HG03066 (cell line): ENCODE data around the gene SLC16A9.
A peak's percentile ranks its signal among the peaks of the same experiment; 100 is the strongest.

Experiments used
- ATAC-seq: cut with Tn5 transposase; IDR thresholded peaks from one replicate; pipeline ENCODE4 v1.9.1; 2021; ENCODE audit warnings: low read depth; ENCODE audit not compliant: unreplicated experiment

SLC16A9 gene

GRCh38 chr10:59719374-59719773 is 9.7 kb upstream of the SLC16A9 start:
- no peak for ATAC-seq

GRCh38 chr10:59718257-59718656 is 8.6 kb upstream of the SLC16A9 start:
- no peak for ATAC-seq

GRCh38 chr10:59713196-59713821 is 3.7 kb upstream of the SLC16A9 start:
- ATAC-seq, result no peak

GRCh38 chr10:59711871-59712494 is 2.3 kb upstream of the SLC16A9 start:
- ATAC-seq, result no peak

- peak; percentile 40 for ATAC-seq
Measured at GRCh38 chr10:59708816-59709394, 745 bp downstream of the SLC16A9 start.

GRCh38 chr10:59706851-59707797 is 2.5 kb downstream of the SLC16A9 start:
- ATAC-seq, result no peak

- no peak for ATAC-seq
Measured at GRCh38 chr10:59705931-59706330, 3.7 kb downstream of the SLC16A9 start.

GRCh38 chr10:59704630-59705029 is 5.0 kb downstream of the SLC16A9 start:
- ATAC-seq, result no peak

GRCh38 chr10:59702347-59702746 is 7.3 kb downstream of the SLC16A9 start:
- ATAC-seq, result no peak

- no peak for ATAC-seq
Measured at GRCh38 chr10:59700709-59701108, 8.9 kb downstream of the SLC16A9 start.

GRCh38 chr10:59698326-59698725 is 11.3 kb downstream of the SLC16A9 start:
- ATAC-seq, result no peak

GRCh38 chr10:59695637-59696036 is 14.0 kb downstream of the SLC16A9 start:
- no peak for ATAC-seq

GRCh38 chr10:59694936-59695335 is 14.7 kb downstream of the SLC16A9 start:
- ATAC-seq, result no peak

- ATAC-seq, result no peak
Measured at GRCh38 chr10:59692113-59692512, 17.5 kb downstream of the SLC16A9 start.

GRCh38 chr10:59688921-59689351 is 20.7 kb downstream of the SLC16A9 start:
- no peak for ATAC-seq

GRCh38 chr10:59687657-59688056 is 22.0 kb downstream of the SLC16A9 start:
- no peak for ATAC-seq

- ATAC-seq, result no peak
Measured at GRCh38 chr10:59684006-59684405, 25.6 kb downstream of the SLC16A9 start.

- ATAC-seq, result no peak
Measured at GRCh38 chr10:59682986-59683937, 26.4 kb downstream of the SLC16A9 start.

- ATAC-seq, result no peak
Measured at GRCh38 chr10:59680199-59680598, 29.5 kb downstream of the SLC16A9 start.

GRCh38 chr10:59678884-59679301 is 30.8 kb downstream of the SLC16A9 start:
- ATAC-seq, result no peak
